Stimulated activated naive CD8-positive, alpha-beta T cell treated with anti-CD3 and anti-CD28 coated beads, Interleukin-15, Interleukin-2, amounts not matched to agents 100 ng/mL and 50 ng/mL, for 24 hours (primary cell): ENCODE measurements around the gene PALMD.

ENCODE experiments used
- H3K27ac Mint-ChIP-seq: one replicate; pipeline ENCODE4 v1.8.0; 2021; ENCODE audit warnings: mild to moderate bottlenecking, mixed read lengths
- H3K27me3 Mint-ChIP-seq: one replicate; pipeline ENCODE4 v1.8.0; 2021; ENCODE audit warnings: mixed read lengths
- H3K36me3 Mint-ChIP-seq: one replicate; pipeline ENCODE4 v1.8.0; 2021; ENCODE audit warnings: low read depth, mixed read lengths
- H3K4me1 Mint-ChIP-seq: one replicate; pipeline ENCODE4 v1.8.0; 2021; ENCODE audit warnings: low read depth, mixed read lengths
- H3K4me3 Mint-ChIP-seq: one replicate; pipeline ENCODE4 v1.8.0; 2021; ENCODE audit warnings: mild to moderate bottlenecking, mixed read lengths
- H3K9me3 Mint-ChIP-seq: one replicate; pipeline ENCODE4 v1.8.0; 2021; ENCODE audit warnings: mixed read lengths

PALMD gene

DNA sequence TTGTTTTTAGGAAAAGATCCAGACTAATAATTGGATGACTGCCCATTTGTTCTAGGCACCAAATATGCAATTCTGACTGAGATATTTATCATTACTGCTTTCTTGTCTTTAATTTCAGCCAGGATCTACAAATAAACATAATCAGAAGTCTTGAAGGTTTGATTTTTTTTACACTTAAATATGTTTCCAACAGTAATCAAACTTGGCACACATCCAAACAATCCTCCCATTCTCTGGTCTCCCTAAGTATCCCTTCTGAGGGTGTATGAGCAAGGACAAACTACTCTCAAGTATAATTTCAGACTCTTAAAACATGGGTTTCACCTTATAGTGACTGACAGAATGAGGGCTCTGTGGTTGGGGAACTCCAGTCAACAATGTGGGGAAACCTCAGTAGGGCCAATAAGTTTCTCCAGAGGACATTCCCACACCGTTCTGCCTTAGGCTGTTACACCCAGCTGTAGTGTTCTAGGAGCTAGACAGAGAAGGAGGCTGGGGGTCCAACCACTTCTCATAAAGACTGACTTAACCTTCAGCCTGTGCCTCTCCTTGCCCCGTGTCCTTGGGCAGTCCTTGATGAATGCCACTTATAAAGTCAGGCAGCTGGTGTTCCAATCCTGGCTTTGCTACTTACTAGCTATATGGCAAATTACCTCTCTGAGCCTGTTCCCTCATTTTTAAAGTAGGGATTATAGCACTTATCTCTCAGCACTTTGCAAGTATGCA is 1.5 kb upstream of the PALMD start:
- H3K27ac Mint-ChIP-seq, result no peak overlapping the region
- no peaks in the 10 kb centered on the region for H3K36me3 Mint-ChIP-seq
- H3K9me3 Mint-ChIP-seq, result no peaks in the 10 kb centered on the region
- no peaks in the 10 kb centered on the region for H3K4me1 Mint-ChIP-seq
- no peak overlapping the region for H3K4me3 Mint-ChIP-seq
- H3K27me3 Mint-ChIP-seq, result peaks cover 28% of the 10 kb centered on the region

DNA sequence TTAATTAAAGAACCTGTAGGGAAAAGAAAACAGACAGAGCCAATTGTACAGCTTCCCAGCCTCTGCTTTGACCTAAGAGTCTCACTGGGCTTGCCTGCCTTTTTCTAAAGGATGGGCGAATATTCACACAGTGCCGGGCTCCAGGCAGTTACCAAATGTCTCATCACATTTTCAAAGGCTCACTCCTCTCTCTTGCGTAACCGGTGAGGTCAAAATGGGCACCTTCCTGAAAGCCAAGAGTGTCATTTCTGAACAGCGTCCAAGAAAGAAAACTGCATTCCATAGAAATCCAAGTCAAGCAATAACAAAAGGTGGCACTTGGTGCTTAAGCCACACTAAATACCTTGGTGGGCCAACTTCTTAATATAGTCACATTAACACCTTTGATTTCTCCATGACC is 710 bp upstream of the PALMD start:
- Mint-ChIP-seq H3K27me3 (peaks cover 33% of the 10 kb centered on the region), H3K9me3 (no peaks in the 10 kb centered on the region)

DNA sequence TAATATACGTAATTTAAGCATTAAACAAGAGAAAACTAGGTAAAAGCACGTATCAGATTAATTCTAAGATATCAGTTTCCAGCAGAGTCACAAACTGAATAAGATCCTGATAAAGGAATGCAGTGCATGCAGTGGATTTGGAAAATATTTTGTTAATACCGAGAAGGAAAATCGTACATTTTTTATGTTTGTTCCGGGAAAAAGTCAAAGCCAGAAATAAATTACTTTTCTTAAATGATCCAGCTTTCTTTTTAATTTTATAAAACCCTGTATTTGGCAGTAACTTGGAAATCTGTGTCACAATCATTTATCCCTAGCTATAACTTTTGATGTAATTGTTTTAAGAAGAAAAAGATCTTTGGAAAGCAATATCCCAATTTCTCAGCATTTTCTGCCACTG is 955 bp downstream of the PALMD start:
- Mint-ChIP-seq H3K36me3 (no peaks in the 10 kb centered on the region), H3K27me3 (peaks cover 36% of the 10 kb centered on the region), H3K4me1 (no peaks in the 10 kb centered on the region), H3K4me3 (no peak overlapping the region), H3K27ac (no peak overlapping the region), H3K9me3 (no peaks in the 10 kb centered on the region)

More for the DNA sequence above, 710 bp upstream of the PALMD start:
- H3K4me3 Mint-ChIP-seq, result no peak overlapping the region
- no peak overlapping the region for H3K27ac Mint-ChIP-seq
- H3K4me1 Mint-ChIP-seq, result no peaks in the 10 kb centered on the region
- no peaks in the 10 kb centered on the region for H3K36me3 Mint-ChIP-seq

DNA sequence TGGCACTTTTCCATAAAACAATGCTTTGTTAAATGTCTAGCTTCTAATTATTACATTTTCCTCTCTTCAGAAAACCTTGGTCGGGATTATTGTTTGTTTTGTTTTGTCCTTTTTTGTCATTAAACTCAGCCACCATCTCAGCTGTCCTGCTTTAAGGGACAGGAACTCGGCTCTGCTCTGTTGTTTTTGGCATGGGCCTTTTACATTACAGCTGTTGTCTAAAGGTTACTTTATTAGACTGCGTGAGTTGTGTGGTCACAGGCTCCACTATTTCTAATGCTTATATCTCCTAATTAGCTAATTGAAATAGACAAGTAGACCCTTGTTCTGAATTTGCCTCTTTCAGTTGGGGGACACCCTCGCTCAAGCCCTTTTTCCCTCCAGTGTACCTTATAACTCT is 1.6 kb downstream of the PALMD start:
- Mint-ChIP-seq H3K4me3 (no peak overlapping the region), H3K4me1 (no peaks in the 10 kb centered on the region), H3K36me3 (no peaks in the 10 kb centered on the region), H3K9me3 (no peaks in the 10 kb centered on the region), H3K27ac (no peak overlapping the region), H3K27me3 (peaks cover 36% of the 10 kb centered on the region)

DNA sequence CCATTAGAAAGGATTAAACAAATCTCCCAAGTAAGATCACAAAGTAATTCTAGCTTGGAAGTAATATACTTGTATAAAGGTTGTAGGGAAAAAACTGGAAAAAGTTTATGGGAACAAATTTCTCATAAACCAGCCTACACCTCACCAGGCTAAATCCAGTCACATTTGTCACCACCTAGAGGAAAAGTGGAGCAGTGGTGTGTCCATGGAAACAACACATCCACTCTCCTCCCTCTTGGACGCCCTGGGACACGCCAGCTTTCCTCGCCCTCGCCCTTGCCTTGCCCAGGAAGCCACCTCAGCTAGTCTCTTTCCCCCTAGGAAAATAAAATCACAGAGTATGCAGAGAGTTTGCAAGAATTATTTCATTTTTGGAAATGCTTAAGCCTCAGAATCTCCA is 2.2 kb downstream of the PALMD start:
- Mint-ChIP-seq H3K36me3 (no peaks in the 10 kb centered on the region), H3K4me3 (no peak overlapping the region), H3K9me3 (no peaks in the 10 kb centered on the region), H3K27ac (no peak overlapping the region), H3K27me3 (peaks cover 36% of the 10 kb centered on the region), H3K4me1 (no peaks in the 10 kb centered on the region)

DNA sequence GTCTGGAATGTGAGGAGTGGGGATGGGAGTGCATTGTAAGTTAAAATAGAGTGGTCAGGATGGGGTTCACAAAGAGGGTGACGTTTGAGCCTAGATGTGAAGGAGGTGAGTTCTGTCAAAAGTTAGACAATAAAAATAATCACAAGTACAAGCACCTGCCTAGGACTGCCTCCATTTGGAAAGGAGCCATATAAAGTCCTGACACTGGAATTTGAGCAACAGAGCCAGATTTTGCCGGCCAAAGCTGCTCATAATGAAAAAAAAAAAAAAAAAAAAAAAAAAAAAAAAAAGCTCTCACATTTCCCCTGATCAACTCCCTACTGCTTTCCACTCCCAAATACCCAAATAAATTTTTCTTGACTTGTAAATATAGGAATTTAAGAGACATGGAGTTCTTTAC is 4.1 kb downstream of the PALMD start:
- no peaks in the 10 kb centered on the region for H3K4me1 Mint-ChIP-seq

DNA sequence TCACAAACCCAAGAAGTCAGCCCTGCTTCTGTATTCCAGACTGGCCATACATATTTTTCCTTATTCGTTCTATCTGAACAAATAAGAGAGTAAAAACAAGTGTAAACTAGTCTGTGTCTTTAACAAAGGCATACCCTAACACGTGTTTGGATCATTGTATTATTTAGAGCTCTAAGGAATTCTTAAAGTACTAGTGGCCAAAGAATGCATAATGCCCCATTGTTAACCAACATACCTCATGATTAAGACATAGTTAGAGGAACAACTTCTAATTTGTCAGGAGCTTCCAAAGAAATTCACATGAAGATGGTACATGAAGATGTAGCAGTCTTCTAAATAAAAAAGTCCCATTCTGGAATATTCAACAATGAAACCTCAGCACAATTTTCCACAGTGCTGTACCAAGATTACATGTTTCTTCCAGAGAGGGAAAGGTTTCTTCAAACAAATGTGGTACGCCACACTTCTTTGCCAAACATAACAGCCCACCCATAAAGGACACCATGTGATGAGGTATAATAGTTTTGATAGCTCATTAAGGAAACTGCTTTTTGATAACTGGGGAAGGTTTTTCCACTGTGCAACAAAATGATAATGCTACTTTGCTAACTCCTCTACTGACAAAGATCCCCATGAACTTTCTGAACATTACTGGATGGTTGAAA is 5.0 kb downstream of the PALMD start:
- H3K27me3 Mint-ChIP-seq, result peaks cover 36% of the 10 kb centered on the region

More for the DNA sequence above, 4.1 kb downstream of the PALMD start:
- Mint-ChIP-seq H3K9me3 (no peaks in the 10 kb centered on the region), H3K36me3 (no peaks in the 10 kb centered on the region), H3K27ac (no peak overlapping the region), H3K27me3 (peaks cover 39% of the 10 kb centered on the region), H3K4me3 (no peak overlapping the region)

DNA sequence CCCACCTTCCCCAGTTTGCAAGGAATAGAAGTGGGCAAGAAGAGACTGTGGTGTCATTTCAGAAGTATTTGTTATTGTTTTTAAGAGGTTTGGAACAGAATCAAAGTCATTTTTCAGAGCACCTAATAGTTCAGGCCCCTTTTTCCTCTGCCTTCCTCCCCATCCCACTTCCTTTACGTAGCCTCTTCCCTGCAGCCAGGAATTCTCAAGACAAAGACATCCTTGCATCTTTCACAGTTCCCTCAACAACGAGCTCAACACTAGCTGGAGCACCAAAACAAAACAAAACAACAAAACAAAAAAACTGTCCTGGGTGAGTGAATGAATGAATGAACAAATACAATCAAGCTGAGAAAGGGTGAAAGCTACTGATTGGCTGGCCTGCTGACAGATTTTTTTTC is 7.0 kb downstream of the PALMD start:
- Mint-ChIP-seq H3K36me3 (no peaks in the 10 kb centered on the region), H3K27me3 (peaks cover 23% of the 10 kb centered on the region)

More for the DNA sequence above, 5.0 kb downstream of the PALMD start:
- Mint-ChIP-seq H3K4me1 (no peaks in the 10 kb centered on the region), H3K4me3 (no peak overlapping the region), H3K9me3 (no peaks in the 10 kb centered on the region), H3K27ac (no peak overlapping the region), H3K36me3 (no peaks in the 10 kb centered on the region)

DNA sequence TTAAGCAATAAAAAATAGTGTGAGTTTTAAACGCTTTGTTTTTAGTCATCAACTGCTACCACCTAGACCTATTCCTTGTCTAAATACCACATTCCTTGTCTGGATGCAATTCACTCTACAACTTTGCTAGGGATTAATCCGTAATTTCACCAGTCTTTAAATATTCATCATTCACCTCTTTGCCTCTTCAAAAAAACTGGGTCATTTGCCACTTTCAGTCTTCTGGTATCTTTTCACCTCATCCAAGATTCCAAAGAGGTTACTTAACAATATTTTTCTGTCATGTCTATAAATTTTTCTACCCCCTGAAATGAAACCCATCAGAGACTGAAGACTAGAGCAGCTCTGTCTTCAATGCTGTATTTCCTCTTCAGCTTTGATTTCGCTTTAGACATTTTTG is 9.5 kb downstream of the PALMD start:
- H3K4me1 Mint-ChIP-seq, result no peaks in the 10 kb centered on the region

More for the DNA sequence above, 7.0 kb downstream of the PALMD start:
- no peak overlapping the region for H3K4me3 Mint-ChIP-seq
- no peaks in the 10 kb centered on the region for H3K4me1 Mint-ChIP-seq
- H3K27ac Mint-ChIP-seq, result no peak overlapping the region
- no peaks in the 10 kb centered on the region for H3K9me3 Mint-ChIP-seq

DNA sequence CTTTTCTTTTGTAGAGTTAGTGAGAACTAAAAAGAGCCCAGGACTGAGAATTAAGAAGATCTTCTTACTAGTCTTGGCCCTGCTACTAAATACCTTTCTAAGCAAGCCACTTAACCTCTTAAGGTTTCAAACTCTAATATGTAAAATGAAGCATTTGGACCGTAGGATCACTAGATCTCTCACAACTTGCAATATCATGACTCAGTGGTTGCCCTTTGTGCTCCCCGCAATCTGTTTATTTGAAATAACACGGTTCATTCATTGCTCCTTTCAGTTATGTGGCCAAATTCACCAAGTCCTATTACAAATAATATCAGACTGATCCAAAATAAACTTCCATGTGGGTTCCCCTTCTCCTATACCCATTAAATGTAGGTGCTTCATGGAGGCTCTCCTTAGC is 10.8 kb downstream of the PALMD start:
- H3K4me3 Mint-ChIP-seq, result no peak overlapping the region
- H3K27ac Mint-ChIP-seq, result no peak overlapping the region
- H3K4me1 Mint-ChIP-seq, result no peaks in the 10 kb centered on the region
- H3K36me3 Mint-ChIP-seq, result no peaks in the 10 kb centered on the region
- H3K27me3 Mint-ChIP-seq, result peaks cover 8% of the 10 kb centered on the region
- no peaks in the 10 kb centered on the region for H3K9me3 Mint-ChIP-seq

More for the DNA sequence above, 9.5 kb downstream of the PALMD start:
- Mint-ChIP-seq H3K9me3 (no peaks in the 10 kb centered on the region), H3K27ac (no peak overlapping the region), H3K36me3 (no peaks in the 10 kb centered on the region), H3K4me3 (no peak overlapping the region), H3K27me3 (peaks cover 10% of the 10 kb centered on the region)

DNA sequence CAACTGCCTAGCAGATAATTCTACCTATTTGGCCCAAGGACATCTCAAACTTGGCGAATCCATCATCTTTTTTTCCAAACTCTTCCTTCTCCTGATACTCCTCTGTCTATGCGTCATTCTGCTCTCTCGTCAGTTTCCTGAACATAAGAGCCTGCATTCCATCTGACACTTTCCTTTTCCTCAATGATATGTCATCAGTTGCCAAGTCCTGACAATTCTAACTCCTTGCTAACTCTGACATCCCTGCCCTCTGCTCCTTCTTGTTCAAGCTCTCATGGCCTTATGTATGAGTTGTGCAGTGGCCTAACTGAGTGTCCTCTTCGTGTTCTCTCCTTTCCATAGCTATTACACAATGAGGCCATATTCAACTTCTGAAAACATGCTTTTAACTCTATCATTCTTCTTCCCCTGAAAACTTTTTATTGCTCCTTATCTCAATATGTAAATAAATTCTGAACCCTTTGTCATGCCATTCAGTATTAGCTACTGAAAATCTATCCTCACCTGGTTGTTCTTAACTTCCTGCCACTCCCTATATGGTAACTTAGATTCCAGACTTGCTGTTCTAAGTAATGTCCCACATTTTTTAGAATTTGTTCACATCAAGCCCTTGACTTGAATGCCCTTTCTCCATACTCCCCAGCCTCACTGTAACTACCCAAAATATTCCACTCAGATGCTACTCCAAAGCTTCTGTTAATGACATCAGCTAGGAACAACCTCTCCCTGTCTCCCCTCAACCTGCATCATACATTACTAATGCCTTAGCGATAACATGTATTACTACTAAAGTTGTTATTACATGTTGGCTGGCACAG is 11.5 kb downstream of the PALMD start:
- Mint-ChIP-seq H3K4me3 (no peak overlapping the region), H3K4me1 (no peaks in the 10 kb centered on the region), H3K27ac (no peak overlapping the region), H3K36me3 (no peaks in the 10 kb centered on the region), H3K27me3 (peaks cover 8% of the 10 kb centered on the region), H3K9me3 (no peaks in the 10 kb centered on the region)

DNA sequence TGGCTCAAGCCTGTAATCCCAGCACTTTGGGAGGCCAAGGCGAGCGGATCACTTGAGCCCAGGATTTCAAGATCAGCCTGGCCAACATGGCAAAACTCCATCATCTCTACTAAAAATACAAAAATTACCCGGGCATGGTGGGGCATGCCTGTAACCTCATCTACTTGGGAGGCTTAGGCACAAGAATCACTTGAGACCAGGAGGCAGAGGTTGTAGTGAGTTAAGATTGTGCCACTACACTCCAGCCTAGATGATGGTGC is 12.0 kb downstream of the PALMD start:
- H3K27me3 Mint-ChIP-seq, result peaks cover 8% of the 10 kb centered on the region
- H3K4me3 Mint-ChIP-seq, result no peak overlapping the region
- H3K4me1 Mint-ChIP-seq, result no peaks in the 10 kb centered on the region
- no peaks in the 10 kb centered on the region for H3K36me3 Mint-ChIP-seq
- no peaks in the 10 kb centered on the region for H3K9me3 Mint-ChIP-seq
- H3K27ac Mint-ChIP-seq, result no peak overlapping the region

DNA sequence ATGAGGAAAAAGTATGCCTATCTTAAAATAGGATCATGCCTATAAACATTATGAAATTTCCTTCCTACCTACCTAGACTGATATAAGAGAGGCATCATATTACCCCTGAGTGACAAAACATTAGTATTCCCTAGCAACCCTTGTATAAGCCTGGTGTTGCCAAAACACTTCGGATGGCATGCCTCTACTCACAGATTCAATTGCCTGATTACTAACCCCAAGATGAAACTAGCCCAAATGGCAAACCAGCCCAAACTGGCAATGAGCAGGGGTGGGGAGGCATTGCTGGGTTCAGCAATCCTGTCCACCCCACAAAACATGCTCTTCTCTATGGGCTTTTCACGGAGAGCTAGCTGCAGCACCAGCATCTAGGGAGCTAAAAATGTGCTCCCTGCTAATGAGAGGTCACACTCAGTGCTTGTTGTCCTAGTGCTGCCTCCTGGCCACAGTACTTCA is 13.9 kb downstream of the PALMD start:
- Mint-ChIP-seq H3K9me3 (no peaks in the 10 kb centered on the region), H3K27ac (no peak overlapping the region), H3K36me3 (no peaks in the 10 kb centered on the region), H3K27me3 (peaks cover 4% of the 10 kb centered on the region), H3K4me3 (no peak overlapping the region), H3K4me1 (no peaks in the 10 kb centered on the region)

DNA sequence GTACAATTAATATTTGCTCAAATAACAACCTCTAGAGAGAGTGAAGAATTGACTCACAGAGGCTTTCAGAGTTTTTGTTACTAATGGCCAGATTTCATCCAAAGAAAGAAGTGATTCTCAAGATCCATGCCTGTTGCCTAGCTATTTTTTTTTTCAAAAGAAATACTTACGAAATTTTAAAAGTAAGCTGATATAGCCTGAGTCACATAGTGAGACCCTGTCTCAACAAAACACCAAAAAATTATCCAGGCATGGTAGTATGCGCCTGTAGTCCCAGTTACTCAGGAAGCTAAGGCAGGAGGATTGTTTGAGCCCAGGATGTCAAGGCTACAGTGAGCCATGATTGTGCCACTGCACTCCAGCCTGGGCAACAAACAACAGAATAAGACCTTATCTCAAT is 14.6 kb downstream of the PALMD start:
- H3K27ac Mint-ChIP-seq, result no peak overlapping the region
- no peaks in the 10 kb centered on the region for H3K4me1 Mint-ChIP-seq
- H3K27me3 Mint-ChIP-seq, result peaks cover 4% of the 10 kb centered on the region
- H3K36me3 Mint-ChIP-seq, result no peaks in the 10 kb centered on the region
- H3K9me3 Mint-ChIP-seq, result no peaks in the 10 kb centered on the region
- no peak overlapping the region for H3K4me3 Mint-ChIP-seq

DNA sequence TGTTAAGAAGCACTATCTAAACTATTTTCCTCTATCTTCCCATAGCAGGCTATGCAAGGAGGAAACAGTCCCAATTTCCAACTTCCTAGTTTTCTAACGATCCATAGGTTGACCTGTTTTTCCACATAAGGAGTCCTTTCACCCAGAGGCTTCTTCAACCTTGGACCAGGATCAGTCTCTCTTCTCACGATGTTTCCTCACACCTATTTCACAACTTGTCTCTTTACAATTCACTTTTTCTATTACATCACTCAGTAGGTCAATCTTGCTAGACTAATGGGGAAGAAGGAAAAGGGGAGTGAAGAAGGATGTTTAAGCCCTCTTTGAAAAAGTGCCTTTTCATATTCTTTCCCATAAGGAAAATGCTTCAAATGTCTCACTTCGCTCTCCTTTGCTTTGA is 15.9 kb downstream of the PALMD start:
- no peak overlapping the region for H3K27ac Mint-ChIP-seq
- H3K4me1 Mint-ChIP-seq, result no peaks in the 10 kb centered on the region
- H3K36me3 Mint-ChIP-seq, result no peaks in the 10 kb centered on the region
- no peak overlapping the region for H3K4me3 Mint-ChIP-seq
- H3K9me3 Mint-ChIP-seq, result no peaks in the 10 kb centered on the region
- H3K27me3 Mint-ChIP-seq, result peaks cover 4% of the 10 kb centered on the region
